Measurements from ENCODE around the gene PPM1E. TPM values are rescaled to one million over a fixed set of nuclear protein-coding genes. Genes with fewer than 3 reads are reported as not detected.
A peak's percentile ranks its signal among the peaks of the same experiment; 100 is the strongest.
"Not testable (repeated sequence)": the region's sequence is repeated elsewhere in the genome, so short reads cannot be mapped to it uniquely, and the experiment has no call there.

The PPM1E gene
- total and polyA plus RNA-seq, 7 donors, result 0.01 to 0.24 (median 0.10) TPM; not detected in 3

- H3K4me1 ChIP-seq, result no peaks in the 10 kb centered on the region
- peaks cover 0 to 18% of the 10 kb centered on the region in 2 donors for H3K36me3 ChIP-seq (ENCODE audit: insufficient read depth in 1 of 2, low read depth in 1 of 2)
- H3K4me3 ChIP-seq, result no peak overlapping the region
- intact Hi-C loops (cut with DNase I), result no loop called here
- no peaks in the 10 kb centered on the region for H3K27me3 ChIP-seq (ENCODE audit: insufficient read depth in 3 of 3, low read length in 2 of 3)
- WGBS, 3 donors, result 87 to 90% (median 89%) methylated on average over 3 of the region's 3 CpGs
- no peaks in the 10 kb centered on the region for H3K9me3 ChIP-seq
- no peak overlapping the region for H3K27ac ChIP-seq
- ATAC-seq (no peak), DNase-seq (no peak)
- TF ChIP-seq, protein P1, sequence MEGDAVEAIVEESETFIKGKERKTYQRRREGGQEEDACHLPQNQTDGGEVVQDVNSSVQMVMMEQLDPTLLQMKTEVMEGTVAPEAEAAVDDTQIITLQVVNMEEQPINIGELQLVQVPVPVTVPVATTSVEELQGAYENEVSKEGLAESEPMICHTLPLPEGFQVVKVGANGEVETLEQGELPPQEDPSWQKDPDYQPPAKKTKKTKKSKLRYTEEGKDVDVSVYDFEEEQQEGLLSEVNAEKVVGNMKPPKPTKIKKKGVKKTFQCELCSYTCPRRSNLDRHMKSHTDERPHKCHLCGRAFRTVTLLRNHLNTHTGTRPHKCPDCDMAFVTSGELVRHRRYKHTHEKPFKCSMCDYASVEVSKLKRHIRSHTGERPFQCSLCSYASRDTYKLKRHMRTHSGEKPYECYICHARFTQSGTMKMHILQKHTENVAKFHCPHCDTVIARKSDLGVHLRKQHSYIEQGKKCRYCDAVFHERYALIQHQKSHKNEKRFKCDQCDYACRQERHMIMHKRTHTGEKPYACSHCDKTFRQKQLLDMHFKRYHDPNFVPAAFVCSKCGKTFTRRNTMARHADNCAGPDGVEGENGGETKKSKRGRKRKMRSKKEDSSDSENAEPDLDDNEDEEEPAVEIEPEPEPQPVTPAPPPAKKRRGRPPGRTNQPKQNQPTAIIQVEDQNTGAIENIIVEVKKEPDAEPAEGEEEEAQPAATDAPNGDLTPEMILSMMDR (IDR thresholded peaks at IDR 0.05), result no peak
Measured at GRCh38 chr17:58734811-58735210, 20.8 kb upstream of the PPM1E start.

GRCh38 chr17:58741121-58741625 lies 14.5 kb upstream of the PPM1E start:
- intact Hi-C loops (cut with DNase I), result no loop called here
- no peaks in the 10 kb centered on the region for H3K27me3 ChIP-seq (ENCODE audit: insufficient read depth in 3 of 3, low read length in 2 of 3)
- H3K9me3 ChIP-seq, result no peaks in the 10 kb centered on the region
- H3K4me3 ChIP-seq, result no peak overlapping the region
- no peak overlapping the region for H3K27ac ChIP-seq
- DNase-seq (no peak), ATAC-seq (peak in 3 of 4 donors; percentile 50 to 73 (median 65))
- H3K4me1 ChIP-seq, result no peaks in the 10 kb centered on the region
- 84 to 89% (median 87%) methylated on average over 8 of the region's 8 CpGs for WGBS, 3 donors
- TF ChIP-seq, protein P1 (IDR thresholded peaks at IDR 0.05), result no peak
- H3K36me3 ChIP-seq (ENCODE audit: insufficient read depth in 1 of 2, low read depth in 1 of 2), result no peaks in the 10 kb centered on the region

DNA sequence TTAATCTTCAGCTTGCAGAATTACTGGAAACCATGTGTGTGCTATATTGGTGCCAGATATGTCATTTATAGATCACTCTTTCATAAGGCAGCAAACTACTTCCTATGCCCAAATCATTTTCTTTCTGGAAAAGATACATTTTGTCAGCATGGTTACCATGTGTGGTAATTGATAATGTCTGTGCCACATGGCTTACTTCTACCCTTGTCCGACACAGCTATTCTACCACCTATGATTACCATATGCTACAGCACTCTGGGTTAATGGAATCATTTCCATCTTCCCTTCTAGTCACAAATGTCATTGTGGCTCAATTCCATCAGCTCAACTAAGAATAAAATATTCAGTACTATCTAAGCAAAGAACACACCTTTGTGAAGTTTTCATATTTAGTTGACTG lies 8.0 kb upstream of the PPM1E start:
- H3K9me3 ChIP-seq, result no peaks in the 10 kb centered on the region
- DNase-seq (no peak), ATAC-seq (no peak)
- H3K27ac ChIP-seq, result no peak overlapping the region
- H3K27me3 ChIP-seq (ENCODE audit: insufficient read depth in 3 of 3, low read length in 2 of 3), result no peaks in the 10 kb centered on the region
- 79 to 82% (median 79%) methylated on average over 1 of the region's 1 CpG for WGBS, 3 donors
- TF ChIP-seq, protein P1 (IDR thresholded peaks at IDR 0.05), result no peak
- H3K36me3 ChIP-seq (ENCODE audit: insufficient read depth in 1 of 2, low read depth in 1 of 2), result no peaks in the 10 kb centered on the region
- intact Hi-C loops (cut with DNase I), result no loop called here
- H3K4me1 ChIP-seq, result no peaks in the 10 kb centered on the region
- no peak overlapping the region for H3K4me3 ChIP-seq

DNA sequence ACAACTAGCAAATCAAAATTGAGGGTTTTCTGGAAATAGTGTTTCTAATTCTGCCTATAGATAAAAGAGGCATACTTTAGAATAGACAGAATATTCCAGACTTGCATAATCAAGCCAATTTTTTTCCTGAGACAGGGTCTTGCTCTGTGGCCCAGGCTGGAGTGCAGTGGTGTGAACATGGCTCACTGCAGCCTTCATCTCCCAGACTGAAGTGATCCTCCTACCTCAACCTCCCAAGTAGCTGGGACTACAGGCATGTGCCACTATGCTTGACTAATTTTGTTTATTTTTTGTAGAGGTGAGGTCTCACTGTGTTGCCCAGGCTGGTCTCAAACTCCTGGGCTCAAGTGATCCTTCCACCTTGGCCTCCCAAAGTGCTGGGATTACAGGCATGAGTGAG lies 6.0 kb upstream of the PPM1E start:
- H3K9me3 ChIP-seq; intact Hi-C loops (cut with DNase I); ATAC-seq; H3K4me3 ChIP-seq; H3K27ac ChIP-seq; H3K4me1 ChIP-seq; H3K36me3 ChIP-seq (ENCODE audit: insufficient read depth in 1 of 2, low read depth in 1 of 2); DNase-seq: not testable (repeated sequence)
- H3K27me3 ChIP-seq (ENCODE audit: insufficient read depth in 3 of 3, low read length in 2 of 3), result peaks cover 0 to 16% (median 0%) of the 10 kb centered on the region in 3 donors

DNA sequence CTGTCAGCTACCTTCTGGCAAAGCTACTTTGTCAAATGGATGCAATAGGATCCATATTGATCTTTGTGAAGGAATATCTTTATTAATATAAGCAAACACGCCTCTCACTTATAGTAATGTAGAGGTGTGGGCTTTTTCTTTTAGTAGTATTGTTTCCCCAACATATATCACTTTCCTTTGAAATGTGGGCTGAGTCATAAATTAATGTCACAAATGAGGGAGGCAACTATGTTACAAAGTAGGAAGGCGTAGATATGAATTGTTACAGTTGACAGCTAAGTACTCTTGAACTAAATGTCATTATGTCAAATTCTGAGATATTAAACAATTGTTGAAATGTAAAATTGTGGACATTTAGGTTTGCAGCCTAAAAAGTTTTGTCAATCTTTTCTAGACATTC lies 2.6 kb upstream of the PPM1E start:
- peaks cover 0 to 50% (median 15%) of the 10 kb centered on the region in 3 donors for H3K27me3 ChIP-seq (ENCODE audit: insufficient read depth in 3 of 3, low read length in 2 of 3)
- 33 to 43% (median 35%) methylated on average over 2 of the region's 2 CpGs for WGBS, 3 donors
- ATAC-seq, result no peak

More for the DNA sequence above, 2.6 kb upstream of the PPM1E start:
- no peaks in the 10 kb centered on the region for H3K36me3 ChIP-seq (ENCODE audit: insufficient read depth in 1 of 2, low read depth in 1 of 2)
- TF ChIP-seq, protein P1 (IDR thresholded peaks at IDR 0.05), result no peak
- DNase-seq, result no peak
- intact Hi-C loops (cut with DNase I), result no loop called here
- no peaks in the 10 kb centered on the region for H3K9me3 ChIP-seq
- H3K4me1 ChIP-seq, result no peaks in the 10 kb centered on the region
- H3K27ac ChIP-seq, result no peak overlapping the region
- no peak overlapping the region for H3K4me3 ChIP-seq

Data from psoas muscle (tissue), 8 donors.